Thyroid gland (tissue), 4 donors: ENCODE measurements around the gene ITGBL1.

Experiments used
- CTCF ChIP-seq, 6 experiments: fragments of 200-600 bp in 3 of 6; fragments of 450-650 bp in 3 of 6; sonication (generic) in 3 of 6; IDR thresholded peaks; one replicate each; pipeline ENCODE4 v1.5.1; 2016 to 2019; ENCODE audit warnings: antibody characterized with exemption in 6 of 6, mild to moderate bottlenecking in 2 of 6, inconsistent platforms in 1 of 6, moderate library complexity in 1 of 6
- POLR2A ChIP-seq, 2 donors: fragments of 450-650 bp; IDR thresholded peaks; one replicate each; pipeline ENCODE4 v1.6.1; 2017; ENCODE audit warnings: antibody characterized with exemption in 2 of 2, mild to moderate bottlenecking in 2 of 2, moderate library complexity in 1 of 2

DNA sequence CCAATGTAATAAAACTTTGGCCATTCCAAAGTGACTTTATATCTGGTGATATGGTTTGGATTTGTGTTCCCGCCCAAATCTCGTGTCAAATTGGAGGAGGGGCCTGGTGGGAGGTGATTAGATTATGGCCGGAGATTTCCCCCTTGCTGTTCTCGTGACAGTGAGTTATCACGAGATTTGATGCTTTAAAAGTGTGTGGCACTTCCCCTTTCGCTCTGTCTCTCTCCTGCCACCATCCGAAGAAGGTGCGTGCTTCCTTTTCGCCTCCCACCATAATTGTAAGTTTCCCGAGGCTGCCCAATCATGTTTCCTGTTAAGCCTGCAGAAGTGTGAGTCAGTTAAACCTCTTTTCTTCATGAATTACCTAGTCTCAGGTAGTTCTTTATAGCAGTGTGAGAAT, 26.9 kb upstream of the ITGBL1 start:
- TF ChIP-seq CTCF (IDR thresholded peaks at IDR 0.05), result no peak
- no peak for TF ChIP-seq POLR2A (IDR thresholded peaks at IDR 0.05)
